Activated T-cell treated with anti-CD3 and anti-CD28 coated beads for 24 hours (primary cell): ENCODE measurements around the gene SCN1A.
"Not testable (repeated sequence)": the region's sequence is repeated elsewhere in the genome, so short reads cannot be mapped to it uniquely, and the experiment has no call there.

Source experiments
- DNase-seq: peaks from one replicate; pipeline ENCODE4 v3.0.0-alpha.2; 2020; ENCODE audit warnings: low read depth

The SCN1A gene

GRCh38 chr2:166135152-166135848, 7.5 kb upstream of the SCN1A start:
- DNase-seq: no peak

DNA sequence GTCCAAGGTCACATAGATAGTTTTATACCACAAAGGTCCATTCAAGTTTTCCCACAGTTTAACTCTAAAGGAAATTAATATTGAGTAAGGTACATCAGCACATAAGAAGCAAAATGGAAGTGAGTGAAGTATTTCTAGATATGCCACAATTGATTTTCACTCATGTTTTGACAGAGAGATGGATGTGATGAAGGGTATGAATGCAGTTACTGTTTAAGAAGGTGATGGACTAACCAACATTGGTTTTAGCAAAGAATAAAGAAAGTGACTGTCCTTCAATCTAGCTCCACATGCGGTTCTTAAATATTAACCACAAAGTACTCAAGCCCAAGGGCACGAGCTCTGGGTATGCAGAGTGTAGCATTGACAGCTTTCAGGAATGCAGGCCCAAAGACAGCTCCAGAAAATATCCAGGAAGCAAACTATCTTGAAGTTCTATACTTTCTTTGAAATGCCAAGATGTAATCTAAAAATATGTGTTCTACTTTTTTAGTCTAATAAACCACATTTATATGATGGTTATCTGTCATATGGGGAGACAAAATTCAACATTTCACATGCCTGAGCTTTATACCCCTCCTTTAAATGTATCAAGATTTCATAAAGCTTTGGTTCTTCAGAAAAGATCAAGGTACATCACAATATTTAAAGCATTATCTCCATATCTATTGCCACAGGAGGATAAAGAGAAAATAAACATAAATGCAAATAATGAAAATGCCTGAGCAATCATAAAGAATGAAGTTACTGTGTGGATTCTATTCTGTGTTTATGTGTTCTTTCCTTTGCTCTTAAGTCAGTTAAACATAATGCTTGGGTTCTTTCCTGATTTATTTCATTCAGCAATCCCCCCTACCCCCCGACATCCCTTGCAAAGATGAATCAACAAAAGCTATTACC, 6.7 kb upstream of the SCN1A start:
- no peak for DNase-seq

DNA sequence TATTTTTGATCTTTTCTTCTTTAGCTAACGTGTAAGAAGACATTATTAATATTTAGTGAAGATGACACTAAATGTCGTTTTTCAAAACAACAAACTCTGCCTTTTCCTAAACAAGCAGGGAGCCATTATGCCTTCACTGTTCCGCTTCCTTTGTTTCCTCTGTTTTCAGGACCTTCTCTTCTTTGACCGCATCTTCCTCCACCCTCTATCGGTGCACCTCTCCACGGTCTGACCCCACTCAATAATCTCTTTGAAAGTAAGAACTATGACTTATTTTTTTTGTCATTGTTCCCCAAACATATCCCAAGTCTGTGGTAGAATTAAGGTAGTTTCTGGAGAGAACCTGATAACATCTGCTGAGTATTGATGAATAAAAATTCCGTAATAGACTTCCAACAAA, 5.8 kb upstream of the SCN1A start:
- no peak for DNase-seq

DNA sequence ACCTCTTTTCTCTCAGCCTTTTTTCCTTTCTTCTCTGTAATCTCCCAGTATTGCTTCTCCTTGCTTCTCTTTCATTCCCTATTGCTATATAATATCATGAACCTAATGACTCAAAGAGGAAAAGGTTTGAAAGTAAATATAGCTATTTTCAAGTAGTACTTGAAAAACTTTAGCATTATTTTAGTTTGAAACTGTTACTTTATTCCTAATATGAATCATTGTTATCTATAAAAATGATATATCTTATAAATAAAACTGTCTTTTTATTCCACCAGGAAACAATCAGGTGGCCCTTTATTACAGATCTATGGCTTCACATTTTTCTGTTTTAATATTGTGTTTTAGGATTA, 311 bp upstream of the SCN1A start:
- DNase-seq: no peak

DNA sequence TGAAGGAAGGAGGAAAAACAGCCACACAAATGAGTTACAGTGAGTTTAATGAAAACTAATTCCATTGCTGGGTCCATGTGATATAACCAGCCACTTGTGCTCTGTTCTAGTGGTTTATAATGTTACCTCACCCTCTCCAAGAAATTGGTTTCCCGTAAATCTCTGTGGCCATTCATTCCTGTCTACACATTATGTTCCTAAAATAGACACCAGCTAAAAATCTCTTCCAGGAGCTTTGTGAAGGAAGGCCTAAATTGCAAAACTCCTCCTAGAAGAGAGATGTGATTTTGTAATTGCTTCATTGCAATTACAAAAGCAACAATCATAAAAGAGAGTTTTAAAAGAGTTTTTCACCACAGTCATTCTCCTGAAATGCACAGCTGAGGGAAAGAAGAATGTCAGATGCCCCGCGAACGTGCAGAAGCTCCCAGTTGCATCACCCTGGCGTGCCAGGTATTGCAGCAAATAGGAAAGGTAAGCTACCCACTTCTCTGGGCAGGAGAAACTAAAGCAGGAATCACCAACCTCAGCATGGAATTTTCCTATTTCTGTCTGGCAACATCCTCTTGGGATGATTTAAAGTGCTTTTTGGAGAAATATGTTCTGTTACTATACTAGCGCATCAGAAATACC, 1.7 kb downstream of the SCN1A start:
- no peak for DNase-seq

GRCh38 chr2:166125557-166125956, 2.3 kb downstream of the SCN1A start:
- no peak for DNase-seq

DNA sequence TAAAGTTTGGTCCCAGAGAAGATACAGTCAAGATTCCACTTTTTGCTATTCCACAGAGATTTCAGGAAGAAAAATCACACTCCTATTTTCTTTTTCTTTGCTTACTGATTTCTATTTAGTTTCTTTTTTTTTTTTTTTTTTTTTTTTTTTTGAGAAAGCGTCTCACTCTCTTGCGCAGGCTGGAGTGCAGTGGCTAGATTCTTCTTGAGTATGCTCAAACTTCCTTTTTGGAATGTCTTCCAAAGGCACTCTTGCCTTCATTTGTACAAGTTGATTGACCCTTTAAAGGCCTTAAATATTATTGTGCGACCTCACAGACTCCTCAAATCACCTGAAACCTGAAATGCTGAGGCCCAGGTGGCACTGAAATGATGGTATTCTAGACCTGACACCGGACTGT, 9.6 kb downstream of the SCN1A start:
- DNase-seq: no peak

- no peak for DNase-seq
These were observed 10.3 kb downstream of the SCN1A start for GRCh38 chr2:166117491-166117890.

DNA sequence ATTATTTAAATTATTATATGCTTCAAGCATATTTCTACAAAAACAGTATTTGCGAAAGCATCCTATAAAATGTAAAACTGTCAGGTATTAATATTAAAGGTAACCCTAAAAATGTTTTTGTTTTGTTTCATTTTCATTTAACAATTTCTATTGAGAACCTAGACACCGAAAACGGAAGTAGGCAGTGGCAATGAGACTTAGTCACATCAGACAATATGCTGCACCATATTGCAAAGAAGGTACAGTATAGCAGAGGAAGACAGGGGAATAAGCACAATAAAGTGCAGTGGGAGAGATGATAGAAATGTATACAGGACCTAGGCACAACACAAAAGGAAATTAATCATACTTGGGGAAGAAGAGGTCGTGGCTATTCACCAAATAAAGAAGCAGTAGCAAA, 12.2 kb downstream of the SCN1A start:
- DNase-seq: no peak

DNA sequence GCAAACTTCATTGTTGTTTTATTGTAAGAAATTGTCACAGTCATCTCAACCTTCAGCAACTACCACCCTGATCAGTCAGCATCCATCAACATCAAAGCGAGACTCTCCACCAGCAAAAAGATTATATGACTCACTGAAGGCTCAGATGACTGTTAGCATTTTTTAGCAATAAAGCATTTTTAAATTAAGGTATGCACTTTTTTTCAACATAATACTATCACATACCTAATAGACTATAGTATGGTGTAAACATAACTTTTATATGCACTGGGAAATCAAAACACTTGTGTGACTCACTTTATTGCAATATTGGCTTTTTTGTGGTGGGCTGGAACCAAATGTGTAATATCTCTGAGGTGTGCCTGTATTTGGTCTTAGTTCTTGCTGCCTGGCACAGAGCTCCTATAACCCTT, 15.6 kb downstream of the SCN1A start:
- DNase-seq: no peak

GRCh38 chr2:166106431-166107015, 21.3 kb downstream of the SCN1A start:
- no peak for DNase-seq

DNA sequence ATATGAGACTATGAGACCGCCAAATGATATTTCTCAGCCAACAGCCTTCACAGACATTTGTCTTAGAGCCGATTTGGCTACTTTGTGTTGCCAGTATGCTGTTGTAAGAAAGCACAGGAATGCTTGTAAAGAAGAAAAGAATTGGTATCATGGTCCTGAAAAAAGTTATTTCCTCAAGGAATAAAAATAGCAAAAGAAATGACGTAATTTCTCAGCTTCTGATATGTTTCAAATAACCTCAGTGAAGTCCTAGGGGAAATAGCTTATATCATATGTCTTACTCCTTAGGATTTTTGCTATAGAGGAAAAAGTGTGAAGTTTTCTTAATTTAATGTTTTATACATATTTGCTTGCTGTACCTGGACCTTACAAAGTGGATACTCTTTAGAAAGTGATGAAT, 23.0 kb downstream of the SCN1A start:
- DNase-seq: no peak

GRCh38 chr2:166104084-166104483, 23.7 kb downstream of the SCN1A start:
- no peak for DNase-seq

DNA sequence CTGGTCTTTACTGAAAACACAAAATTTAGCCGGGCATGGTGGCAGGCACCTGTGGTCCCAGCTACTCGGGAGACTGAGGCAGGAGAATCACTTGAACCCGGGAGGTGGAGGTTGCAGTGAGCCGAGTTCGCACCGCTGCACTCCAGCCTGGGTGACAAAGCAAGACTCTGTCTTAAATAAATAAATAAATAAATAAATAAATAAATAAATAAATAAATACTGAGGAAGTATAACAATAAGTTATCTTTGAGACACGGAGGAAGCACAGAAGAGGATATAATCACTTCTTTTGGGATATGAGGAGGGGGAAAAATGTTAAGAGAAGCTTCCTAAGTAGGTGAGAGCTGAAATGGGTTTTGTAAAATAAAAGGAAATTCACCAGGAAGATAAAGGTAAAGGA, 24.5 kb downstream of the SCN1A start:
- not testable (repeated sequence) for DNase-seq

DNA sequence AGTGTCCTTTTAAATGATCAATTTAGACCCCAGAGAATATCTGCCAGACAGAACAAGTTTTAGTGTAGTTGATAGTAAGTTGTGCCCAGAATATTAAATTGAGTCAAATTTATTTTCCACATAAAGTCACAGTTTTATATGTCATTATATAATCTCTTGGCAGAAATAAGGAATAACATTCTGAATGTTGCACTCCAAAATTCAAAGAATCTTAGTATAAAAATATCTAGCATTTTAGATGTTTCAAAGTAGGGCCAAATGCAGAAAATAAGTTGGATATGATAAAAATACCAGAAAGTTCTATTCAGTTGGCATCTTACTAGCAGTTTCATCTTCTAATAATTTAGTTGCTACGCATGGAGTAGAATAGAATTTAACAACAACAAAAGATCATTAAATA, 33.5 kb downstream of the SCN1A start:
- no peak for DNase-seq

DNA sequence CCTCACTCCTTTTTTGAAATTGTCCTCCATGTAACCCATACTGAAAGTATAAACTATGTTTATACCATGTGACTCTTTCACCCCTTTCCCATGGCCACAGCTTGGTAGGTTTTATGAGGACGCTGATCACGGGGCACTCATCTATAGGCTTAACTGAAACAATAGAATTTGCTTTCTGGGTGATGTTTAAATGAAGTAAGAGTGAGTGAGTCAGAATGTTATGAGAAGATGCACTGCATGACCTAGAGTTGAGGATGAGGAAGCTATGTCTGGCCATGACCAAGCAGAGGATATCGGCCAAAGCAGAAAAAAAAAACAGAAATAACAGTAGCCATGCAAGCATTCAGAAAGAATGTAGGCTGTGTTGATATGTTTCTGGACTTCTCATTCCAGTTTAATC, 34.9 kb downstream of the SCN1A start:
- DNase-seq: no peak

- no peak for DNase-seq
These were observed 36.4 kb downstream of the SCN1A start for GRCh38 chr2:166091439-166091838.

- DNase-seq: no peak
These were observed 36.9 kb downstream of the SCN1A start for GRCh38 chr2:166090908-166091307.

DNA sequence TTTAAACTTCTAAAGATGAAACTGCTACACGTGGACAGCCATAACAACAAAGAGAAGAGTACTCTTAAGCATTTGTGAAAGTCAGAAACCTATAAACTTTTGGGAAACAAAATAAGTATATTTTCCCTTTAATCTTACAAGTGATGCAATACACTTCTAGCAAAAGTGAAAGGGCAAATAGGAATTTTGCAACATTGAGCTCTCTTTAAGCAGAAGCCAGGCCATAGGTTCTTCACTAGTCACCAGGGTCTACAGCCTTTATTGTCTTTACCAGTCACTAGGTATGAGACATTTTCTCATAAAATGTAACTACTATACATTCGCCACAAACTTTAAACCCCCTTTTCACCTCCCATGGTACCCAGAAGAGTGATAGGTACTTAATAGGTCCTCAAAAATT, 37.5 kb downstream of the SCN1A start:
- DNase-seq: no peak

- no peak for DNase-seq
These were observed 39.2 kb downstream of the SCN1A start for GRCh38 chr2:166088634-166089033.

- no peak for DNase-seq
These were observed 43.5 kb downstream of the SCN1A start for GRCh38 chr2:166084301-166084700.

DNA sequence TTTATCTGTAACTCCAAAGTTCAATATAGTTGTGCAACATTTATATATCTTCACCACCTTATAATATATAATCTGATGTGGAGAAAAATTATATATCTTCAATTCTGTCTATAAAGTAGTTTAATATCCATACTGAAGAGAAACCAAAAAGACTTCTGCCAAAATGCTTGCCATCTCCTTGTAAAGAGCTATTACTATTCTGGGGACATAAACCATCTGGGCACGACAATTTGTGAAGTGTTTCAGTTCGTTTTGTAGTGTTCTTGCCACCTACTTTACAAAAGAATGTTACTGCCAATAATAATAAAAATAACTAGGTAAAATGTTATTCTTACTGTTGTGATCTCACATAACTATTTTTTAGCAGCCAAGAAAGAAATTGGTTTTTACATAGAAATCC, 45.1 kb downstream of the SCN1A start:
- no peak for DNase-seq

DNA sequence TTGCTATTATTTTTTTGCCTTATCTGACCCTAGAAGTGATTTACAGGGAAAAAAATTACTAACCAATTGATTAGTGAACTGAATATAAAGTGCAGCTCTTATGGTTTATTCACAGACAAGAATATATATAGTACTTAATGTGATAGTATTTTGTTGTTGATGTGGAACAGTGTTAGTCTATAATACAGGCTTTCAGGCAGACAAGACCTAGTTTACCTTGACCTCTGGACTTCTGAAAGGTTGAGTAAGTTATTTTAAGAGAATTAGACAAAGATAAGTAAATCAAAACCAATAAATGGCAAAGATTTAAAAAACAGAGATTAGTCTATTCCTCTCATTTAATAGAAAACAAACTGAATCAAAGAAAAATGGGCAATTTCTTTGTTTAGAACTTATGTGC, 46.0 kb downstream of the SCN1A start:
- no peak for DNase-seq
